Smooth muscle cell (in vitro differentiated cells): ENCODE data around the gene OSGIN1. TPM values are rescaled to one million over a fixed set of nuclear protein-coding genes. Genes with fewer than 3 reads are reported as not detected.

Experiments used
- DNase-seq: peaks from one replicate; lab custom pipeline; 2025; ENCODE audit not compliant: unreplicated experiment; lab: John Stamatoyannopoulos, UW
- H2AFZ ChIP-seq: fragments of 200-600 bp; sonication (generic); 2 replicates; pipeline ENCODE4 v1.6.0; 2016; ENCODE audit warnings: antibody characterized with exemption, low read depth, mild to moderate bottlenecking
- H3F3A ChIP-seq: fragments of 200-600 bp; sonication (generic); 2 replicates; pipeline ENCODE4 v1.6.0; 2017; ENCODE audit warnings: antibody characterized with exemption, low read depth
- H3K27ac ChIP-seq: fragments of 200-600 bp; sonication (generic); 2 replicates; pipeline ENCODE4 v1.5.1; 2016; ENCODE audit warnings: low read depth, mild to moderate bottlenecking
- H3K27me3 ChIP-seq: fragments of 200-600 bp; sonication (generic); 2 replicates; pipeline ENCODE4 v1.6.1; 2016; ENCODE audit warnings: low read depth, mild to moderate bottlenecking
- H3K36me3 ChIP-seq: fragments of 200-600 bp; sonication (generic); 2 replicates; pipeline ENCODE4 v1.5.1; 2016; ENCODE audit warnings: low read depth
- H3K4me1 ChIP-seq: fragments of 200-600 bp; sonication (generic); 2 replicates; pipeline ENCODE4 v1.5.1; 2016; ENCODE audit warnings: low read depth
- H3K4me2 ChIP-seq: fragments of 200-600 bp; sonication (generic); 2 replicates; pipeline ENCODE4 v1.6.0; 2016; ENCODE audit warnings: mild to moderate bottlenecking
- H3K4me3 ChIP-seq: fragments of 200-600 bp; sonication (generic); 2 replicates; pipeline ENCODE4 v1.5.1; 2016; ENCODE audit warnings: mild to moderate bottlenecking
- H3K79me2 ChIP-seq: fragments of 200-600 bp; sonication (generic); 2 replicates; pipeline ENCODE4 v1.6.0; 2016; ENCODE audit warnings: low read depth, mild to moderate bottlenecking
- H3K9ac ChIP-seq: fragments of 200-600 bp; sonication (generic); 2 replicates; pipeline ENCODE4 v1.6.0; 2016; ENCODE audit warnings: low read depth
- H3K9me3 ChIP-seq: fragments of 200-600 bp; sonication (generic); replicated peaks from 2 replicates; pipeline ENCODE4 v1.5.1; 2016; ENCODE audit warnings: low read depth
- H4K20me1 ChIP-seq: fragments of 200-600 bp; sonication (generic); 2 replicates; pipeline ENCODE4 v1.6.0; 2016; ENCODE audit warnings: low read depth
- CTCF ChIP-seq: fragments of 200-600 bp; sonication (generic); IDR thresholded peaks from 2 replicates; pipeline ENCODE4 v1.5.1; 2017; ENCODE audit warnings: borderline replicate concordance, mild to moderate bottlenecking, antibody characterized with exemption; ENCODE audit not compliant: insufficient read depth, poor library complexity, severe bottlenecking
- WGBS: methylation state at CpG from one replicate; pipeline ENCODE4 v1.1.7; 2016; ENCODE audit warnings: low lambda C conversion rate; 5-methylcytosine and 5-hydroxymethylcytosine counted together
- polyA plus RNA-seq: library from polyadenylated mRNA; unstranded; fragments of >200 nt; fragmentation: Nextera tagmentation; extraction: Ambion mirVana; gene quantifications from 2 replicates; pipeline ENCODE4 v1.2.1, GENCODE V29; 2016
- total RNA-seq: library from RNA; depleted of rRNA; stranded (reverse); fragments of >200 nt; gene quantifications from 2 replicates; pipeline ENCODE4 v1.2.3, GENCODE V29; 2014

OSGIN1 gene
- total and polyA plus RNA-seq, 2 experiments from 2014 or later = 8.9 to 12.4 TPM

- Histone ChIP-seq H3K4me1 (peaks cover 7% of the 10 kb centered on the region), H3F3A (no peaks in the 10 kb centered on the region), H3K9me3 (no peaks in the 10 kb centered on the region), H3K79me2 (no peaks in the 10 kb centered on the region), H3K27me3 (no peaks in the 10 kb centered on the region), H3K27ac (no peak overlapping the region), H3K4me3 (no peak overlapping the region), H4K20me1 (no peaks in the 10 kb centered on the region), H3K36me3 (no peaks in the 10 kb centered on the region), H3K4me2 (no peak overlapping the region), H2AFZ (no peak overlapping the region), H3K9ac (no peak overlapping the region)
- TF ChIP-seq CTCF = no peak
- 90% methylated on average over 13 of the region's 13 CpGs for WGBS
- DNase-seq = no peak
These were observed 45.1 kb downstream of the OSGIN1 start for GRCh38 chr16:83998091-83998490.

GRCh38 chr16:84000989-84001642, 48.1 kb downstream of the OSGIN1 start:
- Histone ChIP-seq H3K27ac (no peak overlapping the region), H3K4me1 (no peaks in the 10 kb centered on the region), H3F3A (no peaks in the 10 kb centered on the region), H3K4me3 (no peak overlapping the region), H4K20me1 (no peaks in the 10 kb centered on the region), H3K9ac (no peak overlapping the region), H3K9me3 (no peaks in the 10 kb centered on the region), H3K36me3 (no peaks in the 10 kb centered on the region), H3K27me3 (peaks cover 4% of the 10 kb centered on the region), H3K79me2 (no peaks in the 10 kb centered on the region), H2AFZ (no peak overlapping the region), H3K4me2 (no peak overlapping the region)
- WGBS = 73% methylated on average over 13 of the region's 13 CpGs
- no peak for TF ChIP-seq CTCF
- DNase-seq = no peak

- 90% methylated on average over 7 of the region's 7 CpGs for WGBS
- H3K79me2 ChIP-seq = no peaks in the 10 kb centered on the region
- H3K27me3 ChIP-seq = peaks cover 7% of the 10 kb centered on the region
- H4K20me1 ChIP-seq = no peaks in the 10 kb centered on the region
- no peaks in the 10 kb centered on the region for H3K9me3 ChIP-seq
- no peak overlapping the region for H3K4me2 ChIP-seq
- TF ChIP-seq CTCF = no peak
- DNase-seq = no peak
- H3K4me1 ChIP-seq = no peaks in the 10 kb centered on the region
- H3K4me3 ChIP-seq = no peak overlapping the region
- no peak overlapping the region for H3K27ac ChIP-seq
- H3K36me3 ChIP-seq = no peaks in the 10 kb centered on the region
- H3F3A ChIP-seq = no peaks in the 10 kb centered on the region
- H2AFZ ChIP-seq = no peak overlapping the region
- no peak overlapping the region for H3K9ac ChIP-seq
These were observed 48.7 kb downstream of the OSGIN1 start for GRCh38 chr16:84001726-84002125.

GRCh38 chr16:84003038-84003437, 50.0 kb downstream of the OSGIN1 start:
- H3K4me2 ChIP-seq = no peak overlapping the region
- no peaks in the 10 kb centered on the region for H3F3A ChIP-seq
- H3K9ac ChIP-seq = no peak overlapping the region
- H3K79me2 ChIP-seq = no peaks in the 10 kb centered on the region
- no peaks in the 10 kb centered on the region for H4K20me1 ChIP-seq
- no peaks in the 10 kb centered on the region for H3K9me3 ChIP-seq
- DNase-seq = no peak
- H3K27me3 ChIP-seq = peaks cover 7% of the 10 kb centered on the region
- WGBS = 87% methylated on average over 12 of the region's 12 CpGs
- no peaks in the 10 kb centered on the region for H3K36me3 ChIP-seq
- H3K27ac ChIP-seq = no peak overlapping the region
- H3K4me1 ChIP-seq = no peaks in the 10 kb centered on the region
- no peak overlapping the region for H2AFZ ChIP-seq
- no peak for TF ChIP-seq CTCF
- no peak overlapping the region for H3K4me3 ChIP-seq
